Lower leg skin (tissue), 3 donors: ENCODE results near the gene ST6GALNAC3.

Experiments used
- POLR2A ChIP-seq, 2 donors: fragments of 450-650 bp; IDR thresholded peaks; one replicate each; pipeline ENCODE4 v1.6.1; 2016 to 2017; ENCODE audit warnings: antibody characterized with exemption in 2 of 2, mild to moderate bottlenecking in 1 of 2, moderate library complexity in 1 of 2
- TF ChIP-seq, protein P1 (sequence below), 3 donors: fragments of 450-650 bp; IDR thresholded peaks; one replicate each; pipeline ENCODE4 v1.5.1; 2016; ENCODE audit warnings: antibody characterized with exemption in 3 of 3, mild to moderate bottlenecking in 3 of 3, moderate library complexity in 2 of 3

DNA sequence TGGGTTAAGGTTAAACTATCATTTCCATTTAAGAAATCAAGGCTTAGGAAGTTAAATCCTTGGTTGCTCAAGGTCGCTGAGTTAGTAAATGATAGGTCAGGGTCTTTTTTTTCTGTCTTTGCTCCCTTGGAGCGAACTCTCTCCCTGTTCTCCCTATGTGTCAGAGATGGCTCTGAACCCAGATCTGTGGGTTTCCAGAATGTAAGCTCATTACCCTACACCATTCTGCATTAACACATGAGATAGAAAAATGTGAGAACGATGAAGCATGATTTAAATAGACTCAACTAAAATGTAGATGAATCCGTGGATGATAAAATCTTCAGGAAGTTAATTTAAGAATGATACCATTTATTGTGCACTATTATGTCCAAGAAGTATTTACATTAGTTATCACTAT, 25.0 kb upstream of the ST6GALNAC3 start:
- TF ChIP-seq, protein P1, sequence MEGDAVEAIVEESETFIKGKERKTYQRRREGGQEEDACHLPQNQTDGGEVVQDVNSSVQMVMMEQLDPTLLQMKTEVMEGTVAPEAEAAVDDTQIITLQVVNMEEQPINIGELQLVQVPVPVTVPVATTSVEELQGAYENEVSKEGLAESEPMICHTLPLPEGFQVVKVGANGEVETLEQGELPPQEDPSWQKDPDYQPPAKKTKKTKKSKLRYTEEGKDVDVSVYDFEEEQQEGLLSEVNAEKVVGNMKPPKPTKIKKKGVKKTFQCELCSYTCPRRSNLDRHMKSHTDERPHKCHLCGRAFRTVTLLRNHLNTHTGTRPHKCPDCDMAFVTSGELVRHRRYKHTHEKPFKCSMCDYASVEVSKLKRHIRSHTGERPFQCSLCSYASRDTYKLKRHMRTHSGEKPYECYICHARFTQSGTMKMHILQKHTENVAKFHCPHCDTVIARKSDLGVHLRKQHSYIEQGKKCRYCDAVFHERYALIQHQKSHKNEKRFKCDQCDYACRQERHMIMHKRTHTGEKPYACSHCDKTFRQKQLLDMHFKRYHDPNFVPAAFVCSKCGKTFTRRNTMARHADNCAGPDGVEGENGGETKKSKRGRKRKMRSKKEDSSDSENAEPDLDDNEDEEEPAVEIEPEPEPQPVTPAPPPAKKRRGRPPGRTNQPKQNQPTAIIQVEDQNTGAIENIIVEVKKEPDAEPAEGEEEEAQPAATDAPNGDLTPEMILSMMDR (IDR thresholded peaks at IDR 0.05) = no peak
- TF ChIP-seq POLR2A (IDR thresholded peaks at IDR 0.05) = no peak
